Nephron progenitor cell (in vitro differentiated cells): Measurements from ENCODE around the gene ZBTB18.
A peak's percentile ranks its signal among the peaks of the same experiment; 100 is the strongest.

ENCODE experiments used
- DNase-seq: peaks from one replicate; pipeline ENCODE4 v3.0.0; 2021
- H3K27ac Mint-ChIP-seq: 2 replicates; pipeline ENCODE4 v1.8.0; 2021; ENCODE audit warnings: mild to moderate bottlenecking, moderate library complexity, mixed read lengths
- H3K27me3 Mint-ChIP-seq: 2 replicates; pipeline ENCODE4 v1.8.0; 2021; ENCODE audit warnings: mild to moderate bottlenecking, low read depth, mixed read lengths; ENCODE audit not compliant: poor library complexity
- H3K36me3 Mint-ChIP-seq: 2 replicates; pipeline ENCODE4 v1.8.0; 2021; ENCODE audit warnings: low read depth, mixed read lengths
- H3K4me1 Mint-ChIP-seq: 2 replicates; pipeline ENCODE4 v1.8.0; 2021; ENCODE audit warnings: mixed read lengths
- H3K4me3 Mint-ChIP-seq: 2 replicates; pipeline ENCODE4 v1.8.0; 2021; ENCODE audit warnings: mild to moderate bottlenecking, moderate library complexity, mixed read lengths
- H3K9me3 Mint-ChIP-seq: 2 replicates; pipeline ENCODE4 v1.8.0; 2021; ENCODE audit warnings: mild to moderate bottlenecking, moderate library complexity, mixed read lengths
- CTCF ChIP-seq: fragments of 200-600 bp; sonication (generic); IDR thresholded peaks from 2 replicates; pipeline ENCODE4 v1.5.0; 2021; ENCODE audit warnings: antibody characterized with exemption

The ZBTB18 gene

GRCh38 chr1:244050835-244051444 lies at the start of gene ZBTB18:
Gene ZBTB18 (plus strand): TSS chr1:244051283. CDS start chr1:244051432, 149 bp downstream.
- Mint-ChIP-seq H3K36me3 (no peaks in the 10 kb centered on the region), H3K27me3 (peaks cover 9% of the 10 kb centered on the region), H3K9me3 (no peaks in the 10 kb centered on the region), H3K4me3 (no peak within 1 kb of the TSS), H3K27ac (peak within 1 kb of the TSS; percentile 10), H3K4me1 (peaks cover 19% of the 10 kb centered on the region)
- DNase-seq = no peak
- no peak for TF ChIP-seq CTCF

- Mint-ChIP-seq H3K27me3 (peaks cover 6% of the 10 kb centered on the region), H3K9me3 (no peaks in the 10 kb centered on the region), H3K4me1 (no peaks in the 10 kb centered on the region), H3K27ac (no peak overlapping the region), H3K4me3 (no peak overlapping the region), H3K36me3 (no peaks in the 10 kb centered on the region)
- TF ChIP-seq CTCF = no peak
- DNase-seq = no peak
Measured at GRCh38 chr1:244002721-244003120, 48.4 kb upstream of the ZBTB18 start.

GRCh38 chr1:244005455-244005854 lies 45.6 kb upstream of the ZBTB18 start:
- no peak overlapping the region for H3K27ac Mint-ChIP-seq
- DNase-seq = no peak
- H3K4me1 Mint-ChIP-seq = no peaks in the 10 kb centered on the region
- no peak for TF ChIP-seq CTCF
- peaks cover 16% of the 10 kb centered on the region for H3K27me3 Mint-ChIP-seq
- no peak overlapping the region for H3K4me3 Mint-ChIP-seq
- no peaks in the 10 kb centered on the region for H3K36me3 Mint-ChIP-seq
- no peaks in the 10 kb centered on the region for H3K9me3 Mint-ChIP-seq

- H3K4me1 Mint-ChIP-seq = no peaks in the 10 kb centered on the region
Measured at GRCh38 chr1:244006381-244006901, 44.6 kb upstream of the ZBTB18 start.

GRCh38 chr1:244006961-244007360 lies 44.1 kb upstream of the ZBTB18 start:
- no peak overlapping the region for H3K27ac Mint-ChIP-seq
- TF ChIP-seq CTCF = no peak
- H3K36me3 Mint-ChIP-seq = no peaks in the 10 kb centered on the region
- H3K27me3 Mint-ChIP-seq = peaks cover 22% of the 10 kb centered on the region
- no peak for DNase-seq
- no peaks in the 10 kb centered on the region for H3K9me3 Mint-ChIP-seq
- no peaks in the 10 kb centered on the region for H3K4me1 Mint-ChIP-seq
- H3K4me3 Mint-ChIP-seq = no peak overlapping the region

More at GRCh38 chr1:244006381-244006901, 44.6 kb upstream of the ZBTB18 start:
- Mint-ChIP-seq H3K36me3 (no peaks in the 10 kb centered on the region), H3K27ac (no peak overlapping the region), H3K9me3 (no peaks in the 10 kb centered on the region), H3K4me3 (no peak overlapping the region), H3K27me3 (peaks cover 20% of the 10 kb centered on the region)
- DNase-seq = no peak
- no peak for TF ChIP-seq CTCF

- H3K4me1 Mint-ChIP-seq = no peaks in the 10 kb centered on the region
- TF ChIP-seq CTCF = no peak
- H3K4me3 Mint-ChIP-seq = no peak overlapping the region
- peaks cover 24% of the 10 kb centered on the region for H3K27me3 Mint-ChIP-seq
- H3K9me3 Mint-ChIP-seq = no peaks in the 10 kb centered on the region
- no peak overlapping the region for H3K27ac Mint-ChIP-seq
- H3K36me3 Mint-ChIP-seq = no peaks in the 10 kb centered on the region
- DNase-seq = no peak
Measured at GRCh38 chr1:244010191-244010590, 40.9 kb upstream of the ZBTB18 start.
